HEK293 (cell line): Measurements from ENCODE around the gene TLR9.

Experiments used
- CTCF ChIA-PET: fragments of 350-600 bp; formaldehyde crosslinking; extraction: SDS; loops from one replicate; lab custom pipeline; 2021; ENCODE audit warnings: antibody characterized with exemption; lab: Yijun Ruan, JAX
- POLR2A ChIA-PET: fragments of 300-600 bp; formaldehyde crosslinking; extraction: SDS; loops from one replicate; lab custom pipeline; 2020; ENCODE audit warnings: antibody characterized with exemption, inconsistent platforms; lab: Yijun Ruan, JAX
- H3K27ac ChIP-seq: fragments of 200-500 bp; sonication (Bioruptor generic); 2 replicates; pipeline ENCODE4 v1.5.1; 2014; ENCODE audit warnings: low read depth, low read length, control low read depth, inconsistent platforms; ENCODE audit errors: extremely low read depth
- H3K36me3 ChIP-seq, 2 experiments: fragments of 200-500 bp in 1 of 2; sonication (Bioruptor generic) in 1 of 2; 1 replicate in 1 of 2; 2 replicates in 1 of 2; pipeline ENCODE4 v1.5.1; 2014 to 2017; ENCODE audit warnings: inconsistent platforms in 2 of 2, low read length in 2 of 2; ENCODE audit not compliant: control insufficient read depth in 2 of 2, insufficient read depth in 1 of 2
- H3K4me1 ChIP-seq: fragments of 200-500 bp; sonication (Bioruptor generic); 2 replicates; pipeline ENCODE4 v1.5.1; 2014; ENCODE audit warnings: mild to moderate bottlenecking, low read length, inconsistent platforms; ENCODE audit not compliant: control insufficient read depth, insufficient read depth
- H3K4me3 ChIP-seq: 2 replicates; pipeline ENCODE4 v1.5.1; 2011; ENCODE audit warnings: low read depth, mild to moderate bottlenecking, control low read depth, low read length, moderate library complexity
- H3K9me3 ChIP-seq: fragments of 200-500 bp; sonication (Bioruptor generic); 2 replicates; pipeline ENCODE4 v1.5.1; 2014; ENCODE audit warnings: low read depth, low read length, inconsistent platforms; ENCODE audit not compliant: control insufficient read depth, insufficient read depth
- GFI1B ChIP-seq: fragments of 450-650 bp; formaldehyde crosslinking; IDR thresholded peaks from 2 replicates; pipeline ENCODE4 v1.5.1; 2016; ENCODE audit warnings: missing biosample characterization, missing genetic modification characterization
- HOXA7 ChIP-seq: sonication (generic); formaldehyde crosslinking; IDR thresholded peaks from 2 replicates; pipeline ENCODE4 v1.8.1; 2022; ENCODE audit warnings: missing genetic modification reagents, borderline replicate concordance
- KLF10 ChIP-seq: fragments of 450-650 bp; IDR thresholded peaks from 2 replicates; pipeline ENCODE4 v1.5.1; 2018; ENCODE audit warnings: missing biosample characterization, mild to moderate bottlenecking, missing genetic modification characterization
- PRDM10 ChIP-seq: fragments of 450-650 bp; formaldehyde crosslinking; IDR thresholded peaks from 2 replicates; pipeline ENCODE4 v1.5.1; 2016; ENCODE audit warnings: missing biosample characterization, missing genetic modification characterization
- TCF7L2 ChIP-seq: IDR thresholded peaks from 2 replicates; pipeline ENCODE4 v1.6.1; 2011; ENCODE audit warnings: low read depth, mild to moderate bottlenecking, inconsistent platforms, low read length, moderate library complexity, borderline replicate concordance
- ZNF221 ChIP-seq: fragments of 450-650 bp; formaldehyde crosslinking; IDR thresholded peaks from 2 replicates; pipeline ENCODE4 v1.5.1; 2017; ENCODE audit warnings: missing biosample characterization, missing genetic modification characterization, borderline replicate concordance
- ZNF23 ChIP-seq: fragments of 450-650 bp; formaldehyde crosslinking; IDR thresholded peaks from 2 replicates; pipeline ENCODE4 v1.5.1; 2016; ENCODE audit warnings: missing biosample characterization, missing genetic modification characterization, borderline replicate concordance
- ZNF341 ChIP-seq: fragments of 450-650 bp; formaldehyde crosslinking; IDR thresholded peaks from 2 replicates; pipeline ENCODE4; 2016; ENCODE audit warnings: low read depth, missing biosample characterization, missing genetic modification characterization
- ZNF366 ChIP-seq: fragments of 450-650 bp; formaldehyde crosslinking; conservative IDR thresholded peaks from 2 replicates; pipeline ENCODE4 v1.5.1; 2016; ENCODE audit warnings: missing biosample characterization, missing genetic modification characterization
- ZNF398 ChIP-seq: fragments of 450-650 bp; formaldehyde crosslinking; IDR thresholded peaks from 2 replicates; pipeline ENCODE4 v1.5.1; 2017; ENCODE audit warnings: missing biosample characterization, missing genetic modification characterization
- ZNF548 ChIP-seq: fragments of 450-650 bp; formaldehyde crosslinking; IDR thresholded peaks from 2 replicates; pipeline ENCODE4 v1.5.1; 2016; ENCODE audit warnings: missing biosample characterization, missing genetic modification characterization
- ZNF596 ChIP-seq: fragments of 450-650 bp; IDR thresholded peaks from 2 replicates; pipeline ENCODE4 v1.5.0; 2018; ENCODE audit warnings: missing biosample characterization, mild to moderate bottlenecking, missing genetic modification characterization, moderate library complexity
- ZNF600 ChIP-seq: fragments of 450-650 bp; formaldehyde crosslinking; IDR thresholded peaks from 2 replicates; pipeline ENCODE4 v1.5.1; 2016; ENCODE audit warnings: missing biosample characterization, missing genetic modification characterization
- ZNF621 ChIP-seq: fragments of 450-650 bp; formaldehyde crosslinking; IDR thresholded peaks from 2 replicates; pipeline ENCODE4 v1.5.1; 2017; ENCODE audit warnings: missing biosample characterization, missing genetic modification characterization
- ZNF843 ChIP-seq: fragments of 450-650 bp; formaldehyde crosslinking; IDR thresholded peaks from 2 replicates; pipeline ENCODE4 v1.5.1; 2016; ENCODE audit warnings: missing biosample characterization, missing genetic modification characterization

TLR9 gene

GRCh38 chr3:52237006-52237656 lies 11.7 kb upstream of the TLR9 start:
- Histone ChIP-seq H3K4me3 (no peak overlapping the region), H3K27ac (no peak overlapping the region), H3K9me3 (no peaks in the 10 kb centered on the region), H3K4me1 (no peaks in the 10 kb centered on the region), H3K36me3 (peaks cover 0 to 12% of the 10 kb centered on the region in 2 experiments; a peak in 1 of 3 replicates)
- POLR2A ChIA-PET = interaction anchor here (0.8 to 1.0 kb wide), 2 partner anchors 9 to 23 kb away, joined by 3 read pairs; partner anchors contain the start of gene PPM1M
- TF ChIP-seq ZNF221 (no peak), ZNF596 (tag by site-specific recombination) (no peak), ZNF366 (tag by site-specific recombination) (no peak), GFI1B (tag by site-specific recombination) (no peak), PRDM10 (0 out of 2 replicates have a peak, but pooled peaks have one; percentile 8), ZNF398 (tag by site-specific recombination) (0 out of 2 replicates have a peak, but pooled peaks have one; percentile 25)
- CTCF ChIA-PET = interaction anchor here (0.7 to 3.2 kb wide), 6 partner anchors 8 to 236 kb away, joined by 3 to 11 read pairs (median 3); no protein-coding TSS in a partner anchor

GRCh38 chr3:52236424-52236886 lies 11.0 kb upstream of the TLR9 start:
- ChIA-PET POLR2A (interaction anchor here (0.7 kb wide), 1 partner anchor 100 kb away, joined by 3 read pairs; no protein-coding TSS in a partner anchor), CTCF (interaction anchor here (0.6 to 3.2 kb wide), 4 partner anchors 12 to 103 kb away, joined by 3 to 23 read pairs (median 7); no protein-coding TSS in a partner anchor)
- Histone ChIP-seq H3K4me3 (no peak overlapping the region), H3K27ac (no peak overlapping the region), H3K36me3 (peaks cover 0 to 15% of the 10 kb centered on the region in 2 experiments; a peak in 1 of 3 replicates), H3K4me1 (no peaks in the 10 kb centered on the region), H3K9me3 (no peaks in the 10 kb centered on the region)
- TF ChIP-seq KLF10 (tag by site-specific recombination) = no peak
- TF ChIP-seq TCF7L2 = no peak
- TF ChIP-seq ZNF548 = no peak
- TF ChIP-seq ZNF23 (tag by site-specific recombination) = no peak
- TF ChIP-seq HOXA7 (CRISPR knock-in tag) = no peak
- TF ChIP-seq ZNF621 (tag by site-specific recombination) = no peak
- TF ChIP-seq ZNF341 (tag by site-specific recombination) = no peak
- TF ChIP-seq ZNF843 (tag by site-specific recombination) = no peak
- no peak for TF ChIP-seq ZNF600 (tag by site-specific recombination)
